ENCODE measurements around the gene GRAMD1A.
"Not testable (repeated sequence)": the region's sequence is repeated elsewhere in the genome, so short reads cannot be mapped to it uniquely, and the experiment has no call there.

Gene GRAMD1A

GRCh38 chr19:34979819-34980640, 20.1 kb upstream of the GRAMD1A start:
- DNase-seq = no peak

GRCh38 chr19:34982275-34982674, 17.8 kb upstream of the GRAMD1A start:
- no peak for DNase-seq

GRCh38 chr19:34983786-34984185, 16.3 kb upstream of the GRAMD1A start:
- DNase-seq = no peak

GRCh38 chr19:34984287-34984686, 15.8 kb upstream of the GRAMD1A start:
- no peak for DNase-seq

- no peak for DNase-seq
Observed at GRCh38 chr19:34985249-34986022, 14.7 kb upstream of the GRAMD1A start.

GRCh38 chr19:34988119-34988518, 12.0 kb upstream of the GRAMD1A start:
- no peak for DNase-seq

- DNase-seq = no peak
Observed at GRCh38 chr19:34989298-34989697, 10.8 kb upstream of the GRAMD1A start.

- no peak for DNase-seq
Observed at GRCh38 chr19:34990578-34991192, 9.4 kb upstream of the GRAMD1A start.

- no peak for DNase-seq
Observed at GRCh38 chr19:34991542-34992333, 8.4 kb upstream of the GRAMD1A start.

GRCh38 chr19:34992582-34992981, 7.5 kb upstream of the GRAMD1A start:
- DNase-seq = not testable (repeated sequence)

- no peak for DNase-seq
Observed at GRCh38 chr19:34994286-34994642, 5.9 kb upstream of the GRAMD1A start.

GRCh38 chr19:34994643-34995541, 5.2 kb upstream of the GRAMD1A start:
- DNase-seq = no peak

- no peak for DNase-seq
Observed at GRCh38 chr19:34995551-34995950, 4.6 kb upstream of the GRAMD1A start.

GRCh38 chr19:34997071-34997617, 3.0 kb upstream of the GRAMD1A start:
- no peak for DNase-seq

GRCh38 chr19:34998224-34998623, 1.9 kb upstream of the GRAMD1A start:
- not testable (repeated sequence) for DNase-seq

GRCh38 chr19:34998777-34999497, 1.2 kb upstream of the GRAMD1A start:
- no peak for DNase-seq

- no peak for DNase-seq
Observed at GRCh38 chr19:35000338-35000646, 169 bp downstream of the GRAMD1A start.

- no peak for DNase-seq
Observed at GRCh38 chr19:35000647-35001501, 751 bp downstream of the GRAMD1A start.

GRCh38 chr19:35002037-35002535, 2.0 kb downstream of the GRAMD1A start:
- DNase-seq = no peak

All from NCI-H187 treated with DMSO at 0.1 percent for 48 hours (cell line).